Activated T-helper 1 cell treated with Interleukin-2 at 50 U/mL for 16 hours (primary cell): ENCODE measurements around the gene HSF4.

ENCODE experiments used
- DNase-seq: peaks from one replicate; pipeline ENCODE4 v3.0.0-alpha.2; 2020; ENCODE audit warnings: low read depth

HSF4 gene

GRCh38 chr16:67166598-67167168 is 2.1 kb downstream of the HSF4 start:
- no peak for DNase-seq

- DNase-seq, result no peak
These were observed 3.0 kb downstream of the HSF4 start for GRCh38 chr16:67167588-67167987.

GRCh38 chr16:67169011-67169451 is 4.5 kb downstream of the HSF4 start:
- DNase-seq, result no peak

- DNase-seq, result no peak
These were observed 5.2 kb downstream of the HSF4 start for GRCh38 chr16:67169642-67170167.

- no peak for DNase-seq
These were observed 5.8 kb downstream of the HSF4 start, which contains the start of gene NOL3 for GRCh38 chr16:67170168-67170948. Gene NOL3, plus strand, starts transcription at chr16:67170538.

GRCh38 chr16:67170949-67171649 is 6.6 kb downstream of the HSF4 start:
- no peak for DNase-seq

GRCh38 chr16:67173323-67173722 is 8.8 kb downstream of the HSF4 start:
- no peak for DNase-seq

GRCh38 chr16:67173808-67174705 is 9.5 kb downstream of the HSF4 start:
- DNase-seq, result peak; percentile 61

GRCh38 chr16:67174706-67175231 is 10.2 kb downstream of the HSF4 start:
- DNase-seq, result no peak

GRCh38 chr16:67176662-67177061 is 12.1 kb downstream of the HSF4 start:
- no peak for DNase-seq

- DNase-seq, result peak; percentile 50
These were observed 13.5 kb downstream of the HSF4 start for GRCh38 chr16:67177743-67178699.

- DNase-seq, result no peak
These were observed 15.0 kb downstream of the HSF4 start for GRCh38 chr16:67179421-67180080.

GRCh38 chr16:67180166-67180565 is 15.6 kb downstream of the HSF4 start:
- DNase-seq, result no peak

- no peak for DNase-seq
These were observed 16.8 kb downstream of the HSF4 start for GRCh38 chr16:67181346-67181745.

- DNase-seq, result no peak
These were observed 17.7 kb downstream of the HSF4 start for GRCh38 chr16:67182288-67182687.

GRCh38 chr16:67183284-67183626 is 18.7 kb downstream of the HSF4 start:
- no peak for DNase-seq

GRCh38 chr16:67183627-67184452 is 19.3 kb downstream of the HSF4 start, which contains the start of gene MATCAP1:
Gene MATCAP1, minus strand, starts transcription at chr16:67183963. Its CDS starts 3,353 bp downstream, at chr16:67180610.
- peak; percentile 83 for DNase-seq

- DNase-seq, result no peak
These were observed 20.0 kb downstream of the HSF4 start for GRCh38 chr16:67184453-67184994.
